ENCODE results near the gene CATSPERD. TPM values are rescaled to one million over a fixed set of nuclear protein-coding genes. Genes with fewer than 3 reads are reported as not detected.

Gene CATSPERD
- total and polyA plus RNA-seq, 9 of the 15 experiments (the other 6 are each of a cell fraction or from before 2014, with no cell fraction given): not detected

- CTCF ChIA-PET (ENCODE audit: low intra/inter-chr PET ratio): interaction anchor here (0.6 to 3.3 kb wide), 2 partner anchors 20 to 31 kb away, joined by 4 to 20 read pairs; partner anchors contain the start of gene NRTN
- H3K36me3 ChIP-seq (ENCODE audit: control insufficient read depth, insufficient read depth, low read length): no peaks in the 10 kb centered on the region
- 57% methylated on average over 6 of the region's 10 CpGs for WGBS (ENCODE audit: insufficient coverage, low coverage, missing lambda C conversion rate)
- no peak overlapping the region for H2AFZ ChIP-seq (ENCODE audit: low read depth, low read length)
- peak overlapping the region in 1 of 2 experiments; percentile 10; a peak in 1 of 4 replicates for H3K9ac ChIP-seq (ENCODE audit: insufficient read depth in 1 of 2, low read depth in 2 of 2, low read length in 2 of 2)
- in situ Hi-C loops (cut with MboI): no loop called here
- H3K4me2 ChIP-seq (ENCODE audit: insufficient read depth, low read length): no peak overlapping the region
- H3K27me3 ChIP-seq (ENCODE audit: control insufficient read depth in 2 of 2, insufficient read depth in 2 of 2, low read length in 2 of 2): no peaks in the 10 kb centered on the region
- no peak overlapping the region for H3K27ac ChIP-seq (ENCODE audit: extremely low read depth, low read depth, low read length)
- H4K20me1 ChIP-seq (replicated peaks; ENCODE audit: control insufficient read depth, insufficient read depth, low read length): no peaks in the 10 kb centered on the region; the same call in 1 of the 2 replicates
- ATAC-seq (no peak), FAIRE-seq (no peak), DNase-seq (ENCODE audit: extremely low read depth in 1 of 4, low spot score in 3 of 4) (no peak)
- no peaks in the 10 kb centered on the region for H3K9me3 ChIP-seq (replicated peaks; ENCODE audit: control insufficient read depth, insufficient read depth, low read depth, low read length)
- intact Hi-C loops (cut with micrococcal nuclease): no loop called here
- peaks cover 4% of the 10 kb centered on the region; the same call in 1 of the 3 replicates for H3K79me2 ChIP-seq (ENCODE audit: control insufficient read depth, insufficient read depth, low read length)
- no peak overlapping the region for H3K4me3 ChIP-seq
- H3K9me1 ChIP-seq (ENCODE audit: control insufficient read depth, insufficient read depth, low read length): peaks cover 3% of the 10 kb centered on the region
- peaks cover 6 to 64% of the 10 kb centered on the region in 2 experiments; a peak in 4 of 5 replicates for H3K4me1 ChIP-seq (replicated peaks in 1 of 2; ENCODE audit: control insufficient read depth in 2 of 2, insufficient read depth in 2 of 2, low read length in 2 of 2)
- no TSS peak for BruUV-seq (replicated peaks)
- POLR2A ChIA-PET: interaction anchor here (0.6 kb wide), 1 partner anchor 38 kb away, joined by 3 read pairs; no protein-coding TSS in a partner anchor
- TF ChIP-seq ZNF512 (tag; IDR thresholded peaks at IDR 0.05): no peak
- TF ChIP-seq ZNF140 (CRISPR knock-in tag; IDR thresholded peaks at IDR 0.05): no peak
- TF ChIP-seq MYNN (IDR thresholded peaks at IDR 0.05): no peak
- TF ChIP-seq MYNN (CRISPR knock-in tag; IDR thresholded peaks at IDR 0.05): no peak
- TF ChIP-seq ZNF436 (CRISPR knock-in tag; IDR thresholded peaks at IDR 0.05): no peak
- no peak for TF ChIP-seq ELK3 (CRISPR knock-in tag; IDR thresholded peaks at IDR 0.05)
- TF ChIP-seq FOXA1 (IDR thresholded peaks at IDR 0.05; ENCODE audit: borderline replicate concordance): no peak
- no peak for TF ChIP-seq ELF4 (CRISPR knock-in tag; IDR thresholded peaks at IDR 0.05)
- no peak for TF ChIP-seq FIP1L1 (IDR thresholded peaks at IDR 0.05; ENCODE audit: low read depth, low read length, poor library complexity, severe bottlenecking)
- no peak for TF ChIP-seq SRSF9 (IDR thresholded peaks at IDR 0.05; ENCODE audit: borderline replicate concordance, low read depth, low read length)
- TF ChIP-seq TFAP4 (CRISPR knock-in tag; IDR thresholded peaks at IDR 0.05; ENCODE audit: borderline replicate concordance): no peak
- TF ChIP-seq HDAC1 (IDR thresholded peaks at IDR 0.05): no peak
- TF ChIP-seq E2F1 (CRISPR knock-in tag; IDR thresholded peaks at IDR 0.05): no peak
- TF ChIP-seq ZFP30 (CRISPR knock-in tag; IDR thresholded peaks at IDR 0.05; ENCODE audit: borderline replicate concordance): no peak
- TF ChIP-seq FOXO4 (CRISPR knock-in tag; IDR thresholded peaks at IDR 0.05): no peak
These were observed 104.3 kb downstream of the CATSPERD start for GRCh38 chr19:5824751-5825150.

Measured in K562 (cell line).